GM18951 (cell line): ENCODE results near the gene GARIN5B.

Experiments
- POLR2A ChIP-seq: IDR thresholded peaks from 4 replicates; pipeline ENCODE4 v1.6.1; 2011; ENCODE audit warnings: mild to moderate bottlenecking; ENCODE audit not compliant: insufficient read length, insufficient read depth; ENCODE audit errors: extremely low read depth
- in situ Hi-C: fragments of 300-500 bp; cut with MboI; formaldehyde crosslinking; loops from one replicate; pipeline ENCODE4 v1.12.0; 2022; ENCODE audit warnings: low sequenced_read_pairs, mixed read lengths, inconsistent platforms; ENCODE audit not compliant: unreplicated experiment

Gene GARIN5B

DNA sequence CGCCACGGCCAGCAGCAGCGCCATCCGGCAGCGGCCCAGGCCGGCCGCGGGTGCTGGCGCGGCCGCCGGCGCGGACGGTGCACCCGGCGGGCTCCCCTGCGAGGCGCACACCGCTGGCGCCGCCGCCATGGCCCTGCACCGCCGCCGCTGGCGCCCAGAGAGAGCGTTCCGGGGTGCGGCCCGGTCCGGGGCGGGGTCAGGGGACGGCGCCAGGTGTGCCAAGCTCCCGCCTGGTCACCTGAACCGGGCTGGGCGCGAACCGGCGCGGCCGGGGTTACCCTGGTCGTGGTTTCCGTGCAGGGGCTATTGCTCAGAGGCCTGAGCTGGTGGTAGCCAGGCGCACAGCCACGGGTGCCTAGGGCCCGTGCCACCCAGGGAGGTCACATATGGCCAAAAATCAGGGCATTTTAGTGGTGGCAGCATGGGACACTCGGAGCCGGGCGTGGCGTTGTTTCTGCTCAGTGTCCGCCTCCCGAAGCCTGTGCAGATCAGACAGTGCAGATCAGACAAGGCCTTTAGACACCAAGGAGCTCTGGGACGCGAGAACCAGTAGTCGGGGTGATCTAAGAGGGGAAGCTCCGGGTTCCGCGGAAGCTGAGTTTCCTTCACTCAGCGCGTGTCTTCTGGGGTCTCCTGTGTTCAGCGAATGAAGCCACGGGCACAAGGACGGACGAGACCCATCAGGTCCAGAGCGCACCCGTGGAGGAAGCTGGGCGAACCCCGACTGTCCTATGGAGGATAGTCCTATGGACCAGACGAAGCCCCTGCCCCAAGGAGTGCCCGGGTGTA is 21.3 kb upstream of the GARIN5B start, which contains the start of gene TMEM238:
TMEM238 (minus strand) TSS at position 162 of the 789 bp plus-strand sequence; CDS start at position 129, 33 bp downstream.
- peak; percentile 49 for TF ChIP-seq POLR2A
- in situ Hi-C loops, result no loop called here

DNA sequence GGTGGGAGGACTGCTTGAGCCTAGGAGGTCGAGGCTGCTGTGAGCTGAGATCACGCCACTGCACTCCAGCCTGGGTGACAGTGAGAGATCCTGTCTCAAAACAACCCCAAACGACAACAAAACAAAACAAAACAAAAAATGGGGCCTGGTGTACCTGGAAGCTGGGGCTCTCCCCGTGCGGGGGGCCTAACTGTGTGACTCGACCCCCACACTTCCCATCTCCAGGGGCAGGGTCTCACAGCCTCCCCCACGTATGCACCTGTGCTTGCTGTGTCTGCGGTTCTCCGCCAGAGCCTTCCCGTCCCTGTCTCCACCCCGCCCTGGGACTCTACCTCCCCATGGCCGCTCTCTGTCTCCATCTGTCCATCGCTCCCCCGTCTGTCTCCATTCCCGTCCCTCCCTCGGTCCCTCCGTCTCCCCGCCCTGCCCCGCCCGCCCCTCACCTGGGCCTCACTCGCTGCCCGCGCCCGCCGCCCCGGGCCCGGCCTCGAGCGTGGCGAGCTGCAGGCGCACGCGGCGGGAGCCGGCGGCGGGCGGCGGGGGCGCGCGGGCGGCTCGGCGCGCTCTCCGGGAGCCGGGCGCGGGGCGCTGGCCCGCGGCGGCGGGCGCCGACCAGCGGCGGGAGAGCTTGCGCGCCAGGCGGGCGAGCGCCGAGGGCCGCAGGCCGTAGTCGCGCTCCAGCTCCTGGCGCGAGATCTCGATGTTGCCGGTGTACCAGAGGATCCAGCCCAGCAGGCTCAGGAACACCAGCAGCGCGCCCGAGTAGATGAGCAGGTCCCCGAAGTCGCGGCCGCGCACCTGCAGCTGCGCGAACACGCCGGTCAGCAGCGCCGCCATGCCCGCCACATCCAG is 20.4 kb upstream of the GARIN5B start:
- in situ Hi-C loops, result no loop called here
- TF ChIP-seq POLR2A, result no peak

DNA sequence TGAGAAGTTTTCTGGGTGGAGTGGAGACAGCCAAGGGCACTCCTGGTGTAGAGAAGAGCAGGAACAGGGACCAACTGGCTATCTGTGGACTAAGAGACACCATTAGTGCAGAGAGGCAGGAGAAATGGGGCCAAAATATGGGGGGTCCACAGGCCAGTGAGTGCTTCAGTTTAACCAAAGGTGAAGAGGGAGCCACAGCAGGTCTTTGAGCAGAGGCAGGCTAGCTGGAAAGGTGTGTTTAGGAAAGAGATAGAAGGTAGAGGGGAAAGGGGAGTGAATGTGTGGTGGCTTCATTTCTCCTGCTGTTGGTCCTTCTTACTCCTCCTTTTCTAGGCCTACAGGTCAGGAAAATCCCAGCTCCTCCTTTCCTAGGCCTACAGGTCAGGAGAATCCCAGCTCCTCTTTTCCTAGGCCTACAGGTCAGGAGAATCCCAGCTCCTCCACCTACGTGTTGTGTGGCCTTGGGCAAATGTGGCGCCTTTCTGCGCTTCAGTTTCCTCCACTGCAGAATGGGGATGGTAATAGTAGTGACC is 19.5 kb upstream of the GARIN5B start:
- in situ Hi-C loops, result no loop called here
- no peak for TF ChIP-seq POLR2A

DNA sequence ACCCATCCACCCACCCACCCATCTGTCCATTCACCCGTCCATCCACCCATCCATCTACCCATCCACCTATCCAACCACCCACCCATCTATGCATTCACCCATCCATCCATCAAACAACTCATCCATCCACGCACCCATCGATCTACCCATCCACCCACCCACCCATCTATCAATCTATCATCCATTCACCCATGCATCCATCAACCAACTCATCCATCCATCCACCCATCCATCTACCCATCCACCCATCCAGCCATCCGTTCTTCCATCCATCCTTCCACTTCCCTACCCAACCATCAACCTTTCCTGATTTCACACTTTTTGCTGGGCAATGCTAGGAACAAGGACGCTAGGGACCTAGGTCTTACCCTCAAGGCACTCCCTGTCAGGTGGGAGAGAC is 19.0 kb upstream of the GARIN5B start:
- no peak for TF ChIP-seq POLR2A
- in situ Hi-C loops, result no loop called here

DNA sequence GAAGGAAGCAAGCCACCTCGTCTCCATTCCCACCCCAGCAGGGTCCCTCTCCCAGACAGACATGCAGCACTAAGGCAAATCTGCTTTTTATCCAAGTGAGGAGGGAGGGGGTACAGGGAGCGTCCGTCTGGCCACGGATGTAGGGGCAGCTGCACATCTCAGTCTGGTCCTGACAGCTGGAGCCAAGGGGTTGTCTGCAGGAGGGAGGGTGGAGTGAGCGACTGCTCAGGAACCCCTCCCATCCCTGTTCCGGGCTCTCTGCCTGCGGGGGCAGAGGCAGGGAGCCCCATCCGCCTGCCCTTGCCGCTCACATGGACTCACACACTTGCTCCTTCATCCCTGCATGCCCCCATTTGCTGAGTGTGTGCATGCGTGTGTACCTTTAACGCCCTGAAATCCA is 16.1 kb upstream of the GARIN5B start:
- no peak for TF ChIP-seq POLR2A
- in situ Hi-C loops, result no loop called here

DNA sequence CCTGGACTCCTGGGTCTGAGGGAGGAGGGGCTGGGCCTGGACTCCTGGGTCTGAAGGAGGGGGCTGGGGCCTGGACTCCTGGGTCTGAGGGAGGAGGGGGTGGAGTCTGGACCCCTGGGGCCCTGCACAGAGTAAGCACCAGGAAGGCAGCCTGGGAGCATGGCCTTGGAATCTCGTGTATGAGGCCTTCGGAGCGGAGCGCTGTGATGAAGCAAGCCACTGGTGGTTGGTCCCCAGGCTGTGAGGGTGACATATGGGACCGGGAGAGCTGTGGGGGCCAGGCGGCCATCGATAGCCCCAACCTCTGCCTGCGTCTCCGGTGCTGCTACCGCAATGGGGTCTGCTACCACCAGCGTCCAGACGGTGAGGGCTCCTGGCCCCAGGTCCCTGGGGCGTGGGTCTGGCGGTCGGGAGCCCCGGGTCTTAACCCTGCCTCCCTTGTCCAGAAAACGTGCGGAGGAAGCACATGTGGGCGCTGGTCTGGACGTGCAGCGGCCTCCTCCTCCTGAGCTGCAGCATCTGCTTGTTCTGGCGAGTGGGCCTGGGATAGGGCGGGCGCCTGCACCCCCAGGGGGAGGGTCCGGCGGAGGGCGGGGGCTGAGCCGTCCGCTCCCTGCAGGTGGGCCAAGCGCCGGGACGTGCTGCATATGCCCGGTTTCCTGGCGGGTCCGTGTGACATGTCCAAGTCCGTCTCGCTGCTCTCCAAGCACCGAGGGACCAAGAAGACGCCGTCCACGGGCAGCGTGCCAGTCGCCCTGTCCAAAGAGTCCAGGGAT is 14.5 kb upstream of the GARIN5B start:
- in situ Hi-C loops, result no loop called here
- TF ChIP-seq POLR2A, result no peak

DNA sequence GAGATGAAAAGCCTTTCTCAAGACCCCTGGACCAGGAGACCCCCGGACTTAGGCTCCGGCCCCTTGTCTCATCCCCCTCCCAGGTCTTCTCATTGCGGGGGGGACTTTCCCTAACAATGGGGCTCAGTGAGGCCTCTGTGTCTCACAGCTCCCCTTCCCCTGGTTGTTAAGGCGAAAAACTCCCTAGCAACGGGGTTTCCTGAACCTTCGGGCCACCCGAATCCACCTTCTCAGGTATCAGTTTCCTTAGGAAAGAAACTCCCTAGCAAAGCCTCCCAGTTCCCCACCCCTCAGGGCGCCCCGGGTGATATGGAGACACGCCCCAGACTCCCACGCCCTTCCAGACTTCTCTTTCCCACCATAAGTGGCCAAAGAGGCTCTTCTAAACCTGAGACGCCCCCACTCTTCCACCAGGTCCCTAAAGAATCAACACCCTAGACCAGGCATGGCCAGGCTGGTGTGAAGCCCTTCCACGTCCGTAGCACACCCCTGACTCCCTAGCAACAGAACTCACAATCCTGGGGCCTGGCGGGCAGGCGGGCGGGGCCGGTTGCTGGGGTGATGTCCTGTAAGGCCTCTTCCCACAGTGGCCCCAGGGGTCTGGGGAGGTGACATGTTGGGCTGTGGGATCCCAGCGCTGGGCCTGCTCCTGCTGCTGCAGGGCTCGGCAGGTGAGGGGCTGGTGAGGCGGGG is 13.3 kb upstream of the GARIN5B start, which contains the start of gene TMEM190:
TMEM190 (plus strand) TSS at position 586 of the 693 bp plus-strand sequence; CDS start at position 614, 28 bp downstream.
- in situ Hi-C loops, result no loop called here

DNA sequence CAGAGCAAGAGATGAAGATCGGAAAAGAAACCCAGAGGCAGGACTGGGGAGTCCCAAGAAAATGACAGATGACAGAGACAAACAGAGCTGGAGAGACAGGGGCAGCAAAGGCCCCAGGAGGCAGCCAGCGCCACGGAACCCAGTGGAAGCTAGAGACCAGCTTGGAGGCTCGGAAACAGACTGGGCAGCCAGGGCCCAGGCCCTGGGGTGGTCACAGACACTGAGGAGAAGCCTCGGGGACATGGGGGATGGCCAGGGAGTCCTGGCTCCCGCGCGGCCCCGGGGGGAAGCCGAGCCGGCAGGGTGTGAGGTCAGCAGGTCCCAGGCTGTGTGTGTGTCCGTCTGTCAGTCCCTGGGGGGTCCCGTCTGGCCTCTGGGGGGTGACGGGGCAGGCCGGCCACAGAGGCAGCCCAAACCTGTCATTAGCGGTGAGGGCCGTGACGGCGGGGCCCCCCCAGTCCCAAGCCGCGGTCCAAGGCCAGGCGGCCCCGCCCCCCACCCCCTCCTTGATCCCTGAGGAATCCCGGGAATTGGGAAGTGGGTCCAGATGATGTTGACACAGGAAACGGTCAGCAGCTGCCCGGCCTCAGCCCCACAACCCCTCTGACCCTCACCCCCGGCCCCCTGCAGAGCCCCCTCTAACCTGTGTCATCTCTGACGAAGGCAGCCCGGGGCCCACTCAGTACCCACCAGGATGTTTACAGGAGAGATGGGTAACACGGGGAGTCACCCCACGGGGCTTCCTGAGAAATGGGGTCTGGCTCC is 11.1 kb upstream of the GARIN5B start:
- in situ Hi-C loops, result no loop called here
- no peak for TF ChIP-seq POLR2A

More for the DNA sequence above, 13.3 kb upstream of the GARIN5B start, which contains the start of gene TMEM190:
- TF ChIP-seq POLR2A, result no peak

DNA sequence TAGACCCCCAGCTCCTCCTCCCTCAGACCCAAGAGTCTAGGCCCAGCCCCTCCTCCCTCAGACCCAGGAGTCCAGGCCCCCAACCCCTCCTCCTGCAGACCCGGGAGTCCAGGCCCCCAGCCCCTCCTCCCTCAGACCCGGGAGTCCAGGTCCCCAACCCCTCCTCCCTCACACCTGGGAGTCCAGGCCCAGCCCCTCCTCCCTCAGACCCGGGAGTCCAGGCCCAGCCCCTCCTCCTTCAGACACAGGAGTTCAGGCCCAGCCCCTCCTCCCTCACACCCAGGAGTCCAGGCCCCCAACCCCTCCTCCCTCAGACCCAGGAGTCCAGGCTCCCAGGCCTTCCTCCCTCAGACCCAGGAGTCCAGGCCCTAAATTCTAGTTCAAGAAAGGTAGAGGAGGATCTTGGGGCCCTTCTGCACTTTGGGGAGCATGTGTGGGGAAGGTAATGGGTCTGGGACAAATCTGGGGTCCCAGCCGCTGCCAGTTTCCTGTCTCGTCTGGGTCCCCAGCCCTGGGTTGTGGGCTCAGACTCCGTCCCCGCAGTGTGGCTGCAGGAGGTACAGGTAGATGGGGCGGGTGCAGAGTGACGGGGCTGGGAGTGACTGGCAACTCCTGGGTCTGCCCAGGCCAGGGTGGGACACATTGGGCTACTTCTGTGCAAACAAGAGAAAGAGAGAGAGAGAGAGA is 10.4 kb upstream of the GARIN5B start:
- in situ Hi-C loops, result no loop called here
- TF ChIP-seq POLR2A, result no peak

DNA sequence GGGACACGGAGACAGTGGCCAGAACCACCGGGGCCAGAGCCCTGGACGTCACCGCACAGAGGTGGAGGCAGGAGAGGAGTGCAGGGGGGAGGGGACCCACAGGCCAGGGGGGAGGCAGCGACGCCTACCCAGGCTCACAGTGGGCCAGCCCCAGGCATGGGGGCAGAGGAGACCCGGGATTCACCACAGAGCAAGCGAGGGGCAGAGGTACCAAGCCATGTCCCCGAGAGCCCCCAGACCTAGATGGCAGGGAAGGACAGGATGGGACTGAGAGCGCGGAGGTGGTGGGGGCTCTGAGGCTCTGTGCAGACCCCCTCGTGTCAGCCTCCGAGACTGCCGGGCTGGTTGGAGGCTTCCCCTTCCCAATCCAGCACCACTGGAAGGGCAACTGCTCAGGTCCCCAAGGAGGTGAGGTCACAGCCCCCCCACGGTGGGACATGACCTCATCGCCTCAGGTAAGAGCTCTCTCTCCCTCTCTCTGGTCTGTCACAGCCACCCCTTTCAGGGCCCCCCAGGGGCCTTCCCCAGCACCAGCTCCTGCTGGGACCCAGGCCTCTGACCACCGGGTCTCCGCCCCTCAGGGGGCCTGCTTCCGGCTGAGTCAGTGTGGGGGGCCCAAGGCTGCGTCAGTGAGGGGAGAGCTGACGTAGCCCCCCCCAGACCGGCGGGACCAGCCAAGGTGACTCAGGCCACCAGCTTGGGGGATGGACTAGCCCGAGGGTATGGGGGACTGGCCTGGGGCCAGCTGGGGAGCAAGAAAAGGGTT is 9.4 kb upstream of the GARIN5B start:
- in situ Hi-C loops, result no loop called here
- TF ChIP-seq POLR2A, result no peak
